Duodenal mucosa (tissue), 2 donors: ENCODE results near the gene DPF3.

Experiments
- H3K27ac ChIP-seq: one replicate; pipeline ENCODE4 v1.7.0; 2013; ENCODE audit warnings: low read depth, low read length
- H3K27me3 ChIP-seq, 2 donors: one replicate each; pipeline ENCODE4 v1.7.0; 2013; ENCODE audit warnings: low read length in 2 of 2, control low read depth in 1 of 2; ENCODE audit not compliant: insufficient read depth in 2 of 2, control insufficient read depth in 1 of 2
- H3K36me3 ChIP-seq, 2 donors: one replicate each; pipeline ENCODE4 v1.7.0; 2013; ENCODE audit warnings: low read length in 2 of 2, control low read depth in 1 of 2; ENCODE audit not compliant: insufficient read depth in 2 of 2, control insufficient read depth in 1 of 2
- H3K4me1 ChIP-seq, 2 donors: one replicate each; pipeline ENCODE4 v1.7.0; 2013; ENCODE audit warnings: low read length in 2 of 2, control low read depth in 1 of 2; ENCODE audit not compliant: insufficient read depth in 2 of 2, control insufficient read depth in 1 of 2
- H3K4me3 ChIP-seq, 2 donors: one replicate each; pipeline ENCODE4 v1.7.0; 2013; ENCODE audit warnings: low read length in 2 of 2, low read depth in 1 of 2
- H3K9ac ChIP-seq, 2 donors: one replicate each; pipeline ENCODE4 v1.7.0; 2013; ENCODE audit warnings: low read length in 2 of 2, low read depth in 1 of 2
- H3K9me3 ChIP-seq, 2 donors: one replicate each; pipeline ENCODE4 v1.7.0; 2013; ENCODE audit warnings: low read length in 2 of 2, control low read depth in 1 of 2; ENCODE audit not compliant: control insufficient read depth in 1 of 2

The DPF3 gene

DNA sequence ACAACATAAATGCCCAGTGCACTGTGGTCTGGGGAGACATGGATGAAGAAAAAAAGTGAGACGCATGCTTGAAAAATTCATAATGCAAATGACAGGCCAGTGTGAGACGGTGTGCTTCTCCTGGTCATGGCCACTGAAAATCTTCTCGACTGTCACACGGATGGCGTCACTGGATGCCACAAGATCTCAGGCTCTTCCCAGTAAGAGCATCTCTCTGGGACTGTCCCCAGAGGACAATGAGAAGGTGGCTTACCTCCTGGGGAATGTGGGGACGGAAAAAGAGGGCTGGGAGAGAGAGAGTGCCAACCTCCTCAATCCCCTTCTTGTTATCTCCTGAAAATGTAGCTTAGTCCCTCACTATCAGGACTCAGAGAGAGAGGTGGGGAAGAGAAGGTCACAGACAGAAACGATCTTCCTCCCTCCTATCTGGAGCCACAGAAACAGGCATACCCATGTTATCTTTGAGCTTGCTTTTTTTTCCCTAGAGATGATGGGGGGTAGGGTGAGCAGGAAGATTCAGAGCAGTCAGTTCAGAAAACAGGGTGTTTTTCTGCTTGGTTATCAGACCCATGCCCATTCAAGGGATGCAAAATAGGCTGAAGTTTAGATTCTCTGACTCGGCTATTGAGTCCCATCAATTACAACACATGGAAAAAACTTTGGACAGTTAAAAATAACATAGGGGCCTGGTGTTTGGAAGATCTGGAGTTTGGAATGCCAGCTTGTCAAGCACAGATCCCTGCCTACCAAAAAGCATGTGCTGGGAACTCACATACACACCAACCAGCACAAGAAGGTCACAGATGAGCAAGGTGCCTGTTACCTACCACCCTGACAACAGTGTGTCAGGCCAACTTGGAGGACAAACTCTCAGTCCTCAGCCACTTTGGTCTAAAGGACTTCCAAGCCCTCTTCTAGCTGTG, 24.2 kb downstream of the DPF3 start:
- Histone ChIP-seq H3K27me3 (no peaks in the 10 kb centered on the region), H3K9me3 (no peaks in the 10 kb centered on the region), H3K9ac (no peak overlapping the region), H3K4me1 (no peaks in the 10 kb centered on the region), H3K4me3 (no peak overlapping the region), H3K36me3 (no peaks in the 10 kb centered on the region), H3K27ac (no peak overlapping the region)

DNA sequence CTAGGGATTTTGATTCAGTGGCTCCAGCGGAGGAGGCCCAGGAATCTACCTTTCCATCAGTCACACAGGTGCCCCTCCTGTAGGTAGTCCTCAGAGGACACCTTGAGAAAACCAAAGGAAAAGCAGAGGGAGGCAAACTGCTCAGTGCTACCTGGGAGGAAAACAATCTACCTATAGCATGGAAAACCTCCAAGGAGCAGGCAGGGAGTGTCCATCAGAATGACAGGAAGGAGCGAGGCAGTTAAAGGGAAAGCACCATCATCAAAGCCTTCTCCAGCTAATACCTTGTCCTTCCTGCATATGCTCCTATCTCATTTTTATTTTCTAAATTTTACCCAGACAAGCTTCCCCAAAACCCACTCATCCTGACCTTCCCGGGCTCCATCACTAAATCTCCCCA, 25.4 kb downstream of the DPF3 start:
- no peaks in the 10 kb centered on the region for H3K36me3 ChIP-seq
- no peak overlapping the region for H3K27ac ChIP-seq
- no peak overlapping the region for H3K9ac ChIP-seq
- no peaks in the 10 kb centered on the region for H3K27me3 ChIP-seq
- no peaks in the 10 kb centered on the region for H3K4me1 ChIP-seq
- H3K9me3 ChIP-seq, result no peaks in the 10 kb centered on the region
- H3K4me3 ChIP-seq, result no peak overlapping the region

DNA sequence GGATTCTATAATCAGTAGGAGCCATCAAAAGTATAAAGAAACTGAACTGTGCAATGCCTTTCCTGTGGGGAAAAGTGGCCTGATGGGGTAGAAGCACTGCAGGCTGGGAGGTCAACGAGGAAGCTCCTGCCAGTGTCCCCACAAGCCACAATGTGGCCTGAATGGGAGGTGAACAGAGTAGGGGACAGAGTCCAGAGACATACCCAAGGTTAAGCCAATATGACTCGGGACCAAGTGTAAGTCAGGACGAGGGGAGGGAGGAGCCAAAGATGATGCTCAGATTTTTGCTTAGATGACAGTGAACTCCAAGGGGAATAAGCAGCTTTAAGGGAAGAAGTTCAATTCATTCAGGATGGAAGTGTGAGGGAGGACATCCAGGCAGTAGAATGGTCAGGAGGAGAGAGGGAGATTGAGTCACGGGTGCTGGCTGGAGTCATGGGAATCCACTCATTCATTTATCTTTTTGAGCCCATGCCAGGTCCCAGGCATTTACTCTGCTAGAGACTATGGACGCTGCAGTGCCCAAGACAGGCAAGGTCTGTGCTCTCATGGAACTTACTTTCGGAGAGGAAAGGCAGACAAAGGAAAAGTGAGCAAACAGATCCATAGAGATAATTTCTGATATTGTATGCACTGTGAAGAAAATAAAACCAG, 29.1 kb downstream of the DPF3 start:
- Histone ChIP-seq H3K9me3 (no peaks in the 10 kb centered on the region), H3K27me3 (peaks cover 0 to 4% of the 10 kb centered on the region in 2 donors), H3K4me1 (no peaks in the 10 kb centered on the region), H3K27ac (no peak overlapping the region), H3K4me3 (no peak overlapping the region), H3K9ac (no peak overlapping the region), H3K36me3 (no peaks in the 10 kb centered on the region)

DNA sequence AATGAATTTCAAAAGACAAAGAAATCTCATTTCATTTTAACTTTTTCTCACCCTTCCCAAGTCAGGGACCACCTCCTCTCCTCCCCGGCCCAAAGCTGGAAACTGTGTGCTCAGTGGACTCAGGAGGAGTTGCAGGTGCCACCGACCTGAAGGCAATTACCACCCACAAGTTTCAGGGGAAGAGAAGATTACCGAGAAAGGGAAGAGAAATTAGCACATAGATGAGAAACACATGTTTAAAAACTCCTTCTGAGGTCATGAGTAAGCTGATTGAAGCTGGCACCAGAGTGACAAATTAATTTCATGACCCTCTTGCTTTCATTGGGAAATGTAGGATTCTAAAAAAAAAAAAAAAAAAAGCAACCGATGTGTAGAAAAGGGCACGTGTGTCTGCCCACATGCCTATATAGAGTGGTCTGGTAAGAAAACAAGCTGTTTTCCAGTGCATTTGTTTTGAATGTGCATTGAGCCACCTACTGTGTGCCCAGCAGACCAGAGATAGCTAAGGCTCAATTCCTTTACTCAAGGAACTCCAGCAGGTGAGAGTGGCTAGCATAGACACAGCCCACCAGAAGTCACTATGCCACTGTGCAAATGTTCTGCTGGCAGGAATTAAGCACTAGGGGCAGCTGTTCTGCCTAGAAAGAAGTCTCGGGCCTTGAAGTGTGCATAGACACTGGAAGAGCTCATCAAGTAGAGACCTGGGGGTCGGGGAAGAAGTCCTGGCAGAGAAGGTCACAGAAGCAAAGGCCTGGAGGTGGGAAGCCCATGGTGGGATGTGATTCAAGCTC, 30.5 kb downstream of the DPF3 start:
- no peaks in the 10 kb centered on the region for H3K36me3 ChIP-seq
- H3K27ac ChIP-seq, result no peak overlapping the region
- H3K27me3 ChIP-seq, result peaks cover 0 to 4% of the 10 kb centered on the region in 2 donors
- H3K9ac ChIP-seq, result no peak overlapping the region
- H3K4me1 ChIP-seq, result no peaks in the 10 kb centered on the region
- no peaks in the 10 kb centered on the region for H3K9me3 ChIP-seq
- no peak overlapping the region for H3K4me3 ChIP-seq

DNA sequence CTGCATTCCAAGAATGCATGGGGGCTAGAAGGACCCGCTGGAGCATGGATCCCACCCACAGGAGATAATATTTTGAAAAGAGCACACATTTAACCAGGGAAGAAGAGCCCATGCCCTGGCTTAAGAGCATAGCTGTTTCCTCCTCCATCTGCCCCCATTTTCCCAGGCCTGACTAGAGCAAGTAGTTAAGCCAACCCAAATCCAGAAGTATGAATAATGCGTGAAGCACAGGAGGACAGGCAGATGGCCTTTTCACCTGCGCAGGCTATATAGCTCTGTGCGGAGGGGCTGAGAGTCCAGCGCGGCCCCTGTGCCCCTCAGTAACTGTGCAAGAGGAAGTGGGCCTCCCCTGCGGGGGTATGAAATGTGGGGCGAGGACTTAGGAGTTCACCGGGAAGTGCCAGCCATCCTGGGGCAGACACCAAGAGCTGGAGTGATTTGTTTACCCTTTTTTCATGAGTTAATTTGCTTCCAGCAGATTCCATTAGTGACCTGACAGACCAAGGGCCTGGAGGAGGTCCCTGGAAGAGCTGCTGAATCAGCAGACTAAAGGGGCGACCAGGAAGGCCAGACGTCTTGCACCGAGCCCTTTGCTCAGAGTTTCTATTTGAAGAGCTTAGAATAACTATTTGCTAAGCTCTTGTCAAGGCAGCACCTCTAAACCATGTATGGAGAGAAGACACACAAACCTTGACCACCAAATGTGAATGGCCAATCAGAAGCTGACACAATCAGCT, 37.2 kb downstream of the DPF3 start:
- H3K27ac ChIP-seq, result no peak overlapping the region
- no peak overlapping the region for H3K9ac ChIP-seq
- no peaks in the 10 kb centered on the region for H3K36me3 ChIP-seq
- H3K9me3 ChIP-seq, result no peaks in the 10 kb centered on the region
- no peak overlapping the region for H3K4me3 ChIP-seq
- H3K27me3 ChIP-seq, result no peaks in the 10 kb centered on the region
- peaks cover 8 to 20% of the 10 kb centered on the region in 2 donors for H3K4me1 ChIP-seq

DNA sequence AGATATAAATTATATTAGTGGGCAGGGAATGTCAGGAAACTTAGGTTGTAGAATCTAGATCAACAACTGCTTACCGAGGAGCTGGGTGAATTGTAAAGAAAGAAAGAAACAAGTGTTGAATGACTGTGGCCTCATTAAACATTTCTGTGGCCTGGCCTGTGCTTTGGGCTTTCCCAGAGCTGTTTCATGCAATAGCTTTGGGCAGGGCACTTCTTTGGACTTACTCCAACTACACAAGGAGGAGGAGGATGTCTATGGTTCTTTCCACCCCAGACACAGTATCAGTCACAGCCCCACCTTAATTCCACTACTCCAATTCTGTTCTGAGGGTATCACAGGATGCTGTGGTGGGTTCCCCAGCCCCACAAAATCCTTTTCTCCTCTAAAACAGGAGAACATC, 38.0 kb downstream of the DPF3 start:
- Histone ChIP-seq H3K4me1 (peaks cover 8 to 20% of the 10 kb centered on the region in 2 donors), H3K27me3 (no peaks in the 10 kb centered on the region), H3K9ac (no peak overlapping the region), H3K9me3 (no peaks in the 10 kb centered on the region), H3K4me3 (no peak overlapping the region), H3K36me3 (no peaks in the 10 kb centered on the region), H3K27ac (no peak overlapping the region)

DNA sequence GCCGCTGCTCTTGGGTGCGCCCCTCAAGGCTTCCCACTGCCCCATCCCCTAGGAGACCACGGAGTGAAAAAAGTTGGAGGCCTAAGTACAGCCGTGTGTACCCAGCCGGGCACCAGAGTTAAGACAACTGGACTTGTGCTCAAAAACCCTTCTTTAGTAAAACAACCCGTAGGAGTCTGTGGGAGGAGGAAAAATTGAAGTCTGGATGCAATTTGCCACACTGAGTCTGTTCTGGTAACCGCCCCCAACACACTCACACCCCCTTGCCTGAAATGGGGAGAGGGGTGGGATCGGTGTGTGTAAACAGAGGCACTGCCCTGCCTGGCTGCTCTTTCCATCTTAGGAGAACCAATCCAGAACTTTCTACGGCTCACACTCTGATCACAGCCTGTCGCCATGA, 41.7 kb downstream of the DPF3 start:
- Histone ChIP-seq H3K4me3 (no peak overlapping the region), H3K9ac (no peak overlapping the region), H3K4me1 (peaks cover 8 to 27% of the 10 kb centered on the region in 2 donors), H3K27ac (no peak overlapping the region), H3K27me3 (no peaks in the 10 kb centered on the region), H3K9me3 (no peaks in the 10 kb centered on the region), H3K36me3 (no peaks in the 10 kb centered on the region)

DNA sequence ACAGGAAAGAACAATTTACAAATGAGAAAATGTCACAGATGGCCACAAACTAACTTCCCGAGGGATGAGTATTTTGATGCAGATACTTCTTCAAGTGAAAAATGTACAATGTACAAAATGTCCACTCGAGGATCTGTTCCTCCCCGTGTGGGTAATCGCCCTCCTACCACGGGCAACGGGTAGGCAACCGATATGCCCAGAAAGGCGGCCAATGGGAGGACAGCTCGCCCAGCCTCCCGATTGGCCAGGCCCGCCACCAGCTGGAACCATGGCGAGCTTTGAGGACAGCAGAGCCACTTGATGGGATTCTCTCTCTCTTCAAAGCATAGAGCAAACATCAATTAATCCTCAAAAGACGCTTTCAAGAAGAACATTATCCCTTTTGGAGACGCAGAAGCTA, 42.3 kb downstream of the DPF3 start:
- Histone ChIP-seq H3K9ac (no peak overlapping the region), H3K4me1 (peaks cover 8 to 27% of the 10 kb centered on the region in 2 donors), H3K4me3 (no peak overlapping the region), H3K9me3 (no peaks in the 10 kb centered on the region), H3K27me3 (no peaks in the 10 kb centered on the region), H3K36me3 (no peaks in the 10 kb centered on the region), H3K27ac (no peak overlapping the region)

DNA sequence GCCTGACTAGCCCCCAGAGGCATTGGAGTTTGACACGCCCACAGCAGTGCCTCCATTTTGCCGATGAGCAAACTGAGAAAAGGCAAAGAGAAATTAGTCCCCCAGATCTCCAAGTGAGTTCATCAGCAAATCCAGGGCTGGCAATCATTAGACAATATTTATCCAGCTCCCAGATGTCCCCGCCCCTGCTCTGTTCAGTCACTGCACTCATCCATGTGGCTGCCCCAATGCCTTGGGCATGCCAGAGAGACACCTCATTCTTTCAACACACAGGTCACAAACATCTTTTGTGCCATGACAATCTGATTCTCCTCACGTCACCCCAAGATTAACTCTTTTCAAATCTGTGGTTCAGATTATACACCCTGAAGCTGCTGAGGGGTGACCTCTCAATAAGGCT, 43.5 kb downstream of the DPF3 start:
- Histone ChIP-seq H3K27ac (no peak overlapping the region), H3K9ac (no peak overlapping the region), H3K27me3 (no peaks in the 10 kb centered on the region), H3K9me3 (no peaks in the 10 kb centered on the region), H3K36me3 (no peaks in the 10 kb centered on the region), H3K4me1 (peaks cover 2 to 18% of the 10 kb centered on the region in 2 donors), H3K4me3 (no peak overlapping the region)
